ENCODE measurements around the gene OSBPL9.

Gene OSBPL9

DNA sequence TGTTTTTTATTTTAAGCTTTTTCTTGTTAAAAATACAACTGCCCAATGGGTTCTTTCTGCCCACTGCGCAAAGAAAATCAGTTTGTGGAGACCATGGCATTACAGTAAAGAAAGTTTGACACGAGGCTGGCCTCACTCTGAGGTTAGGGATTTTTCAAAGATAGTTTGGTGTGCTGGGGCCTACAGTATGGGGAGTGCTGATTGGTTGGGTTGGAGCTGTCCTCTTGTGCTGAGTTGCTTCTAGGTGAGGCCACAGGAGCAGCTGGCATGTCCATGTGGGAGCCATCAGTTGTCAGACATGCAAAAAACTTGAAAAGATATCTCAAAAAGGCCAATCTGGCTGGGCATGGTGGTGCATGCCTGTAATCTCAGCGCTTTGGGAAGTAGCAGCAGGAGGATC, 14.0 kb downstream of the OSBPL9 start:
- Histone ChIP-seq H3K4me2 (ENCODE audit: low read length) (no peak overlapping the region), H3K36me3 (ENCODE audit: insufficient read depth, low read length) (no peaks in the 10 kb centered on the region), H3K4me1 (ENCODE audit: insufficient read depth, low read length, severe bottlenecking) (no peaks in the 10 kb centered on the region), H3K9me3 (ENCODE audit: low read length) (no peaks in the 10 kb centered on the region), H3K27me3 (ENCODE audit: insufficient read depth, low read length) (no peaks in the 10 kb centered on the region), H2AFZ (ENCODE audit: low read length) (no peak overlapping the region), H3K79me2 (ENCODE audit: insufficient read depth, low read length) (no peaks in the 10 kb centered on the region), H3F3A (ENCODE audit: insufficient read depth, low read length) (no peaks in the 10 kb centered on the region), H3K9me2 (ENCODE audit: low read depth, low read length) (no peaks in the 10 kb centered on the region), H4K20me1 (ENCODE audit: insufficient read depth, low read length) (no peaks in the 10 kb centered on the region), H3K27ac (ENCODE audit: low read depth, low read length, poor library complexity, severe bottlenecking) (no peak overlapping the region), H3K4me3 (ENCODE audit: low read depth, low read length, poor library complexity, severe bottlenecking) (no peak overlapping the region), H3K9ac (ENCODE audit: low read length) (no peak overlapping the region)
- TF ChIP-seq, protein P1, sequence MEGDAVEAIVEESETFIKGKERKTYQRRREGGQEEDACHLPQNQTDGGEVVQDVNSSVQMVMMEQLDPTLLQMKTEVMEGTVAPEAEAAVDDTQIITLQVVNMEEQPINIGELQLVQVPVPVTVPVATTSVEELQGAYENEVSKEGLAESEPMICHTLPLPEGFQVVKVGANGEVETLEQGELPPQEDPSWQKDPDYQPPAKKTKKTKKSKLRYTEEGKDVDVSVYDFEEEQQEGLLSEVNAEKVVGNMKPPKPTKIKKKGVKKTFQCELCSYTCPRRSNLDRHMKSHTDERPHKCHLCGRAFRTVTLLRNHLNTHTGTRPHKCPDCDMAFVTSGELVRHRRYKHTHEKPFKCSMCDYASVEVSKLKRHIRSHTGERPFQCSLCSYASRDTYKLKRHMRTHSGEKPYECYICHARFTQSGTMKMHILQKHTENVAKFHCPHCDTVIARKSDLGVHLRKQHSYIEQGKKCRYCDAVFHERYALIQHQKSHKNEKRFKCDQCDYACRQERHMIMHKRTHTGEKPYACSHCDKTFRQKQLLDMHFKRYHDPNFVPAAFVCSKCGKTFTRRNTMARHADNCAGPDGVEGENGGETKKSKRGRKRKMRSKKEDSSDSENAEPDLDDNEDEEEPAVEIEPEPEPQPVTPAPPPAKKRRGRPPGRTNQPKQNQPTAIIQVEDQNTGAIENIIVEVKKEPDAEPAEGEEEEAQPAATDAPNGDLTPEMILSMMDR (IDR thresholded peaks at IDR 0.05; ENCODE audit: low read length) = no peak
- no peak for TF ChIP-seq EZH2 (IDR thresholded peaks at IDR 0.05; ENCODE audit: borderline replicate concordance, low read length)

GRCh38 chr1:51631747-51632146, 14.9 kb downstream of the OSBPL9 start:
- Histone ChIP-seq H3K9ac (ENCODE audit: low read length) (no peak overlapping the region), H3K27me3 (ENCODE audit: insufficient read depth, low read length) (no peaks in the 10 kb centered on the region), H3K9me2 (ENCODE audit: low read depth, low read length) (no peaks in the 10 kb centered on the region), H3K4me2 (ENCODE audit: low read length) (no peak overlapping the region), H3K4me3 (ENCODE audit: low read depth, low read length, poor library complexity, severe bottlenecking) (no peak overlapping the region), H2AFZ (ENCODE audit: low read length) (no peak overlapping the region), H3K27ac (ENCODE audit: low read depth, low read length, poor library complexity, severe bottlenecking) (no peak overlapping the region), H4K20me1 (ENCODE audit: insufficient read depth, low read length) (no peaks in the 10 kb centered on the region), H3K79me2 (ENCODE audit: insufficient read depth, low read length) (no peaks in the 10 kb centered on the region), H3K36me3 (ENCODE audit: insufficient read depth, low read length) (no peaks in the 10 kb centered on the region), H3K9me3 (ENCODE audit: low read length) (no peaks in the 10 kb centered on the region), H3K4me1 (ENCODE audit: insufficient read depth, low read length, severe bottlenecking) (no peaks in the 10 kb centered on the region), H3F3A (ENCODE audit: insufficient read depth, low read length) (no peaks in the 10 kb centered on the region)
- no peak for TF ChIP-seq EZH2 (IDR thresholded peaks at IDR 0.05; ENCODE audit: borderline replicate concordance, low read length)
- TF ChIP-seq, protein P1 (IDR thresholded peaks at IDR 0.05; ENCODE audit: low read length) = no peak

- no peak overlapping the region for H3K27ac ChIP-seq (ENCODE audit: low read depth, low read length, poor library complexity, severe bottlenecking)
- H3K9me3 ChIP-seq (ENCODE audit: low read length) = no peaks in the 10 kb centered on the region
- H4K20me1 ChIP-seq (ENCODE audit: insufficient read depth, low read length) = no peaks in the 10 kb centered on the region
- no peak overlapping the region for H2AFZ ChIP-seq (ENCODE audit: low read length)
- no peak overlapping the region for H3K4me3 ChIP-seq (ENCODE audit: low read depth, low read length, poor library complexity, severe bottlenecking)
- H3K4me2 ChIP-seq (ENCODE audit: low read length) = no peak overlapping the region
- TF ChIP-seq, protein P1 (IDR thresholded peaks at IDR 0.05; ENCODE audit: low read length) = no peak
- TF ChIP-seq EZH2 (IDR thresholded peaks at IDR 0.05; ENCODE audit: borderline replicate concordance, low read length) = no peak
- no peak overlapping the region for H3K9ac ChIP-seq (ENCODE audit: low read length)
- H3F3A ChIP-seq (ENCODE audit: insufficient read depth, low read length) = no peaks in the 10 kb centered on the region
- H3K9me2 ChIP-seq (ENCODE audit: low read depth, low read length) = no peaks in the 10 kb centered on the region
- H3K4me1 ChIP-seq (ENCODE audit: insufficient read depth, low read length, severe bottlenecking) = no peaks in the 10 kb centered on the region
- H3K36me3 ChIP-seq (ENCODE audit: insufficient read depth, low read length) = no peaks in the 10 kb centered on the region
- H3K27me3 ChIP-seq (ENCODE audit: insufficient read depth, low read length) = no peaks in the 10 kb centered on the region
- H3K79me2 ChIP-seq (ENCODE audit: insufficient read depth, low read length) = no peaks in the 10 kb centered on the region
These were observed 17.7 kb downstream of the OSBPL9 start for GRCh38 chr1:51634618-51635017.

All from OCI-LY1 (cell line).